Panc1 (cell line): ENCODE measurements around the gene ADISSP.

ENCODE experiments used
- POLR2AphosphoS5 ChIP-seq: IDR thresholded peaks from 2 replicates; pipeline ENCODE4 v1.6.1; 2012; ENCODE audit warnings: mild to moderate bottlenecking, low read depth, low read length, moderate library complexity
- SIN3A ChIP-seq: IDR thresholded peaks from 2 replicates; pipeline ENCODE4 v1.6.1; 2012; ENCODE audit warnings: low read depth, mild to moderate bottlenecking, low read length, moderate library complexity, borderline replicate concordance; ENCODE audit not compliant: insufficient read depth
- TF ChIP-seq, protein P1 (sequence below): fragments of 450-650 bp; IDR thresholded peaks from 2 replicates; pipeline ENCODE4 v1.5.1; 2017; ENCODE audit warnings: mild to moderate bottlenecking

DNA sequence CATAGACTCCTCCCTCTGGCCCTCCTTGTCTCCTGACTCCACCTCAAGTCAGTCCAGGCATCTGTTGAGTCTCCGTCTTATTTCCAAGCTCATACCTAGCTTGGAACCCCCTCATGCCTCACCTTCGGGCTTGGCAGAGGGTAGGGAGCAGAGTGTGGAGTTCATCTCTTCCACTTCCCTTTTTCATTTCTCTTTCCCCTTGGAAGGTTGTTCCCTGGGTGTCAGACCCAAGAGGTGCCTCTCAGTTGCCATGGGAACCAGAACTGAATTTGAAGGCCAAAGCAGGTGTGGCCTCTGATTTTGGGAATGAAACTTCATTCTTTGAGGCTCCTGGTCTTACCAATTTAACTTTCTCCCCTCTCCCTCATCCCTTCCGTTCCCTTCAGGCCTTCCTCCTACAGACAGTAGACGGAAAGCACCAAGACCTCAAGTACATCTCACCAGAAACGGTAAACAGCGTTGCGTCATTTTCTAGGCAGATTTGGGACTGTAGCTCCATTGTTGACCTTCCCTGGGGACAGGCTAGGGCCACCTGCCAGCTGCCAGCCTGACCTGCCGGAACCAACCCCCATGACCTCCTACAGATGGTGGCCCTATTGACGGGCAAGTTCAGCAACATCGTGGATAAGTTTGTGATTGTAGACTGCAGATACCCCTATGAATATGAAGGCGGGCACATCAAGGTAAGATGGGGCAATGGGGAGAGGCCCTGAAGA is 35.1 kb upstream of the ADISSP start:
- TF ChIP-seq, protein P1, sequence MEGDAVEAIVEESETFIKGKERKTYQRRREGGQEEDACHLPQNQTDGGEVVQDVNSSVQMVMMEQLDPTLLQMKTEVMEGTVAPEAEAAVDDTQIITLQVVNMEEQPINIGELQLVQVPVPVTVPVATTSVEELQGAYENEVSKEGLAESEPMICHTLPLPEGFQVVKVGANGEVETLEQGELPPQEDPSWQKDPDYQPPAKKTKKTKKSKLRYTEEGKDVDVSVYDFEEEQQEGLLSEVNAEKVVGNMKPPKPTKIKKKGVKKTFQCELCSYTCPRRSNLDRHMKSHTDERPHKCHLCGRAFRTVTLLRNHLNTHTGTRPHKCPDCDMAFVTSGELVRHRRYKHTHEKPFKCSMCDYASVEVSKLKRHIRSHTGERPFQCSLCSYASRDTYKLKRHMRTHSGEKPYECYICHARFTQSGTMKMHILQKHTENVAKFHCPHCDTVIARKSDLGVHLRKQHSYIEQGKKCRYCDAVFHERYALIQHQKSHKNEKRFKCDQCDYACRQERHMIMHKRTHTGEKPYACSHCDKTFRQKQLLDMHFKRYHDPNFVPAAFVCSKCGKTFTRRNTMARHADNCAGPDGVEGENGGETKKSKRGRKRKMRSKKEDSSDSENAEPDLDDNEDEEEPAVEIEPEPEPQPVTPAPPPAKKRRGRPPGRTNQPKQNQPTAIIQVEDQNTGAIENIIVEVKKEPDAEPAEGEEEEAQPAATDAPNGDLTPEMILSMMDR = no peak
- no peak for TF ChIP-seq SIN3A
- TF ChIP-seq POLR2AphosphoS5 = no peak
